ENCODE measurements around the gene GLI3. TPM values are rescaled to one million over a fixed set of nuclear protein-coding genes. Genes with fewer than 3 reads are reported as not detected.

Gene GLI3
- polyA plus RNA-seq, 1 of the 3 experiments (the other 2 are of a cell fraction): 0.08 TPM

DNA sequence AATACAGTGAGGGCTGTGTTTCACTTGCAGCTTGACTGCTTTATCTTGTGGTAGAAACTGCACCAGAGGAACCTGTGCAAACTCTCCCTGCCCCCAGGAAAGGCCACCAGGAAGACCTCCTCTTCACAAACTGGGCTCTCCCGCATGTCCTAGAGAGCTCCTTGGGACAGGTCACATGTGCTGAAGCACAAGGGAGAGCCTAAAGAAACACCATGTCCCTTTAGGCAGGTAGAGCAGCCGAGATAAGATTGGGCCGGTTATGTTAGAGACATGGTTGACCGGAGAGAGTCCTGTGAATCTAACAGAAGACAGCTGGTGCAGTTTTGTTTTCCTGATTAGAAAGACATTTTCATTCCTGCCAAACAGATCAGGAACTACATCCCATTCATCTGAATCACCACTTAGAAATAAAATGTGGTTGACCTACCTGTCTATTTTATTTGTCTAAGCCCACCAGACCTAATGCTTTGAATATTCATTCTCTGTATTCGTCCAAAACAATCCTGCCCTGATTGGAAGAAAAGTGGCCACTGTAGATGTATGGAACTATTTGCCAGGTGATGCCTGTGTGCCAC is 224.1 kb downstream of the GLI3 start (continued):
- TF ChIP-seq SIN3A (IDR thresholded peaks at IDR 0.05; ENCODE audit: borderline replicate concordance, low read depth, low read length) (no peak), MXI1 (IDR thresholded peaks at IDR 0.05; ENCODE audit: low read depth, low read length) (no peak), NRF1 (IDR thresholded peaks at IDR 0.05; ENCODE audit: low read depth, low read length) (no peak)
- TF ChIP-seq, protein P1, sequence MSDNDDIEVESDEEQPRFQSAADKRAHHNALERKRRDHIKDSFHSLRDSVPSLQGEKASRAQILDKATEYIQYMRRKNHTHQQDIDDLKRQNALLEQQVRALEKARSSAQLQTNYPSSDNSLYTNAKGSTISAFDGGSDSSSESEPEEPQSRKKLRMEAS (IDR thresholded peaks at IDR 0.05; ENCODE audit: low read depth): no peak

DNA sequence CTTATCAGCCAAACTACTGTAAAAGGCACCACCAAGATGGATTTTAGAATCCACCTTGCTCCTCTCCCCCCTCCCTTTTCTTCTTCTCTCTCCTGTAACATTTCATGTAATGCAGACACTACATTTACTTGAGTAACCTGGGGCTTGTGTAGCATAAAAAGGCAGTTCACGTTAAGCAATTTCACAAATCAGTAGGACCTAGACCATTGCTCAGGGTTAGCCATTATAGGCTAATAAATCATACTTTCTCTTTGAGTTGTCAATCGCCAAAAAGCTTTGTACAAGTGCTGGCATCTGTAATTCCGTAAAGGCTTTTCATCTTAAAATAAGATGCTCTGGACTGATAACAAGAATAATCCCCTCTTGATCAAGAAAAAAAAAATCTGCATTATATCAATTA is 224.7 kb downstream of the GLI3 start:
- POLR2A ChIA-PET: no interaction called here
- no peaks in the 10 kb centered on the region for H3K36me3 ChIP-seq (replicated peaks in 1 of 2; ENCODE audit: control insufficient read depth in 1 of 2, insufficient read depth in 2 of 2, low read length in 1 of 2)
- CTCF ChIA-PET: interaction anchor here (1.0 to 3.8 kb wide), 2 partner anchors 69 to 71 kb away, joined by 3 to 11 read pairs; no protein-coding TSS in a partner anchor

More for the DNA sequence above, 224.7 kb downstream of the GLI3 start:
- TF ChIP-seq FOXM1 (IDR thresholded peaks at IDR 0.05; ENCODE audit: low read depth) (no peak), RAD21 (IDR thresholded peaks at IDR 0.05; ENCODE audit: low read length) (no peak), SIN3A (IDR thresholded peaks at IDR 0.05; ENCODE audit: borderline replicate concordance, low read depth, low read length) (no peak), NRF1 (IDR thresholded peaks at IDR 0.05; ENCODE audit: low read depth, low read length) (no peak), TAF1 (IDR thresholded peaks at IDR 0.05; ENCODE audit: borderline replicate concordance, low read depth, low read length) (no peak), TEAD4 (IDR thresholded peaks at IDR 0.05; ENCODE audit: borderline replicate concordance, insufficient read depth) (no peak), CHD2 (IDR thresholded peaks at IDR 0.05; ENCODE audit: low read length, partially characterized antibody) (no peak), POLR2AphosphoS5 (IDR thresholded peaks at IDR 0.05; ENCODE audit: low read depth, low read length) (no peak), RXRA (IDR thresholded peaks at IDR 0.05; ENCODE audit: borderline replicate concordance, low read depth) (no peak), FOXJ3 (CRISPR knock-in tag; IDR thresholded peaks at IDR 0.05) (no peak), MEF2A (IDR thresholded peaks at IDR 0.05; ENCODE audit: borderline replicate concordance, low read depth) (no peak), YY1 (IDR thresholded peaks at IDR 0.05; ENCODE audit: low read depth) (no peak)
- TF ChIP-seq, protein P2, sequence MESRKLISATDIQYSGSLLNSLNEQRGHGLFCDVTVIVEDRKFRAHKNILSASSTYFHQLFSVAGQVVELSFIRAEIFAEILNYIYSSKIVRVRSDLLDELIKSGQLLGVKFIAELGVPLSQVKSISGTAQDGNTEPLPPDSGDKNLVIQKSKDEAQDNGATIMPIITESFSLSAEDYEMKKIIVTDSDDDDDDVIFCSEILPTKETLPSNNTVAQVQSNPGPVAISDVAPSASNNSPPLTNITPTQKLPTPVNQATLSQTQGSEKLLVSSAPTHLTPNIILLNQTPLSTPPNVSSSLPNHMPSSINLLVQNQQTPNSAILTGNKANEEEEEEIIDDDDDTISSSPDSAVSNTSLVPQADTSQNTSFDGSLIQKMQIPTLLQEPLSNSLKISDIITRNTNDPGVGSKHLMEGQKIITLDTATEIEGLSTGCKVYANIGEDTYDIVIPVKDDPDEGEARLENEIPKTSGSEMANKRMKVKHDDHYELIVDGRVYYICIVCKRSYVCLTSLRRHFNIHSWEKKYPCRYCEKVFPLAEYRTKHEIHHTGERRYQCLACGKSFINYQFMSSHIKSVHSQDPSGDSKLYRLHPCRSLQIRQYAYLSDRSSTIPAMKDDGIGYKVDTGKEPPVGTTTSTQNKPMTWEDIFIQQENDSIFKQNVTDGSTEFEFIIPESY (IDR thresholded peaks at IDR 0.05; ENCODE audit: borderline replicate concordance, low read depth): no peak
- TF ChIP-seq, protein P3, sequence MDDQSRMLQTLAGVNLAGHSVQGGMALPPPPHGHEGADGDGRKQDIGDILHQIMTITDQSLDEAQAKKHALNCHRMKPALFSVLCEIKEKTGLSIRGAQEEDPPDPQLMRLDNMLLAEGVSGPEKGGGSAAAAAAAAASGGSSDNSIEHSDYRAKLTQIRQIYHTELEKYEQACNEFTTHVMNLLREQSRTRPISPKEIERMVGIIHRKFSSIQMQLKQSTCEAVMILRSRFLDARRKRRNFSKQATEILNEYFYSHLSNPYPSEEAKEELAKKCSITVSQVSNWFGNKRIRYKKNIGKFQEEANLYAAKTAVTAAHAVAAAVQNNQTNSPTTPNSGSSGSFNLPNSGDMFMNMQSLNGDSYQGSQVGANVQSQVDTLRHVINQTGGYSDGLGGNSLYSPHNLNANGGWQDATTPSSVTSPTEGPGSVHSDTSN (IDR thresholded peaks at IDR 0.05): no peak
- TF ChIP-seq, protein P4, sequence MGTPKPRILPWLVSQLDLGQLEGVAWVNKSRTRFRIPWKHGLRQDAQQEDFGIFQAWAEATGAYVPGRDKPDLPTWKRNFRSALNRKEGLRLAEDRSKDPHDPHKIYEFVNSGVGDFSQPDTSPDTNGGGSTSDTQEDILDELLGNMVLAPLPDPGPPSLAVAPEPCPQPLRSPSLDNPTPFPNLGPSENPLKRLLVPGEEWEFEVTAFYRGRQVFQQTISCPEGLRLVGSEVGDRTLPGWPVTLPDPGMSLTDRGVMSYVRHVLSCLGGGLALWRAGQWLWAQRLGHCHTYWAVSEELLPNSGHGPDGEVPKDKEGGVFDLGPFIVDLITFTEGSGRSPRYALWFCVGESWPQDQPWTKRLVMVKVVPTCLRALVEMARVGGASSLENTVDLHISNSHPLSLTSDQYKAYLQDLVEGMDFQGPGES (IDR thresholded peaks at IDR 0.05; ENCODE audit: low read depth, low read length): no peak
- TF ChIP-seq, protein P5, sequence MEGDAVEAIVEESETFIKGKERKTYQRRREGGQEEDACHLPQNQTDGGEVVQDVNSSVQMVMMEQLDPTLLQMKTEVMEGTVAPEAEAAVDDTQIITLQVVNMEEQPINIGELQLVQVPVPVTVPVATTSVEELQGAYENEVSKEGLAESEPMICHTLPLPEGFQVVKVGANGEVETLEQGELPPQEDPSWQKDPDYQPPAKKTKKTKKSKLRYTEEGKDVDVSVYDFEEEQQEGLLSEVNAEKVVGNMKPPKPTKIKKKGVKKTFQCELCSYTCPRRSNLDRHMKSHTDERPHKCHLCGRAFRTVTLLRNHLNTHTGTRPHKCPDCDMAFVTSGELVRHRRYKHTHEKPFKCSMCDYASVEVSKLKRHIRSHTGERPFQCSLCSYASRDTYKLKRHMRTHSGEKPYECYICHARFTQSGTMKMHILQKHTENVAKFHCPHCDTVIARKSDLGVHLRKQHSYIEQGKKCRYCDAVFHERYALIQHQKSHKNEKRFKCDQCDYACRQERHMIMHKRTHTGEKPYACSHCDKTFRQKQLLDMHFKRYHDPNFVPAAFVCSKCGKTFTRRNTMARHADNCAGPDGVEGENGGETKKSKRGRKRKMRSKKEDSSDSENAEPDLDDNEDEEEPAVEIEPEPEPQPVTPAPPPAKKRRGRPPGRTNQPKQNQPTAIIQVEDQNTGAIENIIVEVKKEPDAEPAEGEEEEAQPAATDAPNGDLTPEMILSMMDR (IDR thresholded peaks at IDR 0.05): no peak
- WGBS (ENCODE audit: low lambda C conversion rate): 2% methylated on average over 3 of the region's 3 CpGs
- no peak overlapping the region for H3K9ac ChIP-seq
- no peak overlapping the region for H3K4me3 ChIP-seq (ENCODE audit: low read depth in 2 of 2, low read length in 1 of 2)
- H3K27ac ChIP-seq (ENCODE audit: low read depth in 2 of 2, low read length in 1 of 2): no peak overlapping the region
- no peaks in the 10 kb centered on the region for H3F3A ChIP-seq (replicated peaks; ENCODE audit: insufficient read depth)
- H4K20me1 ChIP-seq (ENCODE audit: insufficient read depth): no peaks in the 10 kb centered on the region
- H3K4me2 ChIP-seq: no peak overlapping the region; the same call in 1 of the 2 replicates
- no peak for DNase-seq
- peaks cover 6% of the 10 kb centered on the region; the same call in 1 of the 2 replicates for H3K9me3 ChIP-seq
- peaks cover 0 to under 1% of the 10 kb centered on the region in 2 experiments; a peak in 1 of 4 replicates for H3K4me1 ChIP-seq (ENCODE audit: control insufficient read depth in 1 of 2, insufficient read depth in 2 of 2, low read depth in 1 of 2, low read length in 1 of 2)
- peaks cover 68% of the 10 kb centered on the region for H3K27me3 ChIP-seq (ENCODE audit: insufficient read depth)
- H3K9me2 ChIP-seq: no peaks in the 10 kb centered on the region
- no peak overlapping the region for H2AFZ ChIP-seq (ENCODE audit: low read depth)
- H3K79me2 ChIP-seq (ENCODE audit: insufficient read depth): no peaks in the 10 kb centered on the region

All from SK-N-SH (cell line).